ENCODE results near the gene PON2.

PON2 gene

DNA sequence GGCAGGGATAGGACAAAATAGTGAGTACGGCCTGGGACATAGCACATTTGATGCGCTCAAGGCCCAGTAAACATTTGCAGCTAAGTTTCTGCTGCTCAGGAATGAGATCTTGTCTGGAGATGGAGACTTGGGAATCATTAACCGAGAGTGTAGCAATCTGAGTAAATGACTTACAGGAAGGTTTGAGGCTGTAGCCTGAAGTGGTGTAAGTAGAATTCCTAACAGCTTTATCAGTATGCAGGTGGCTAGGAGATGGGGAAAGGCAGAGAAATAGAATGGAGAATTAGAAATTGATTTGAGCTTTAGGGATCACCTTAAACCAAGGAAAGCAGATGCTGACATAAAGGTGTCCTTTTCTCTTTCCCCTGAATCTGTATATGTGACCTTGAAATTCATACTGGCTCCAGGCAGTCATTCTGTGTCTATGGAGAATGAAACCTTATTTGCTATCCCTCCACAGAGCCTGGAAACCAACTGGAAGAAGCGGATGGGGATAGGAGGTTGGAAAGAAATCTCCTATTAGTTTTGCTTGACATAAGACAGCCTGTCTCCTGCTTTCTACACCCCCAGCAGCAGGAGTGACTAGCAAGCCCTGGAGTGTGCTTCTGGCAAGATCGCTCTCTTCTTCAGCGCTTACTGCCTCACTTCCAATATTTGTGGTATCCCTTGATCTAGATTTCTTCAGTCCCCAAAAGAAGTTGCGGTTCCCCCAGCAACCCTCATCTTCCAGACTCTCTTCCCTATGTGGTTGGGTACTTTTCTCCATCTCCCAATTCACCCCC is 6.4 kb upstream of the PON2 start:
- DNase-seq, result no peak

DNA sequence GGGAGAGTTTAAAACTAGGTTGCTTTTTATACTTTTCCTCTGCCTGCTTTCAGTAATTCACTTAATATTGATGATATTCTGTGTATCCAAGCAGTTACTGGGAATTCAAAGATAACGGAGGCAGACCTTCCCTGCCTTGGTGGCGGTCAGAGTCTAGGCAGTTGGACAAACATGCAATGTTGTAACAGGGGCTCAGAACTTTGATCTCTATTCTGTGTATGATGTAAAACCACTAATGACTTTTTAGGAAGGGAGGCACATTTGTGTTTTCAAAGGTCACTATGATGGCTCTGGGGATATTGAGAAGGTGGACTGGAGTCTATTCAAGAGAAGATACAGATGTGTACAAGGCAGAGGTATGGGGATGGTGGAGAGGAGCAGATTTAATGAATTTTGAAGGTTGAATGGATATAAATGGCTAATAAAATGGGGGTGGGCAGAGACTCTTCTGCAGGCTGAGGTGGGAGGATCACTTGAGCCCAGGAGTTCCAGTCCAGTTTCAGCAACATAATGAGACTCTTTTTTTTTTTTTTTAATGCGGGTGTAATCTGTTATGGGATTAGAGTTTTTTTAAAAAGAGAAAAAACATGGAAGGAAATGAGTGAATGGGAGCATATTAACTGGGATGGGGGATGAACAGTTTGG is 5.7 kb upstream of the PON2 start:
- no peak for DNase-seq

DNA sequence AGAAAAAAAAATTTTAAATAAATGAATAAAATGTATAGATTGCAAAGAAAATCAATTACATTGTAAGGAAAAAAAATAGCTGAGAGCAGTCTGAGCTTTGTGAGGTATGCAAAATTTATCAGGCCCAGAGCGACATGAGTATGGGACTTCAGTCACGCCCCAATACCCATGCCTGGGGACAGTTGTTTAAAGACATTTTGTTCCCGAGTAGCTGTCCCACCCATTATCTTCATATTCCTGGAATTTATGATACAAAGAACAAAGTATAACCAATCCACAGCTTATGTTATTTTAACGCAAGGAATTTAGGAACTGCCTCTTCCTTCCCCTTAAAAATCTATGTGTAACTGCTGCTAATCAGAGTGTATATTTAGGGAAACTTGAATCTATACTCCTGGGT is 1.6 kb upstream of the PON2 start:
- no peak for DNase-seq

DNA sequence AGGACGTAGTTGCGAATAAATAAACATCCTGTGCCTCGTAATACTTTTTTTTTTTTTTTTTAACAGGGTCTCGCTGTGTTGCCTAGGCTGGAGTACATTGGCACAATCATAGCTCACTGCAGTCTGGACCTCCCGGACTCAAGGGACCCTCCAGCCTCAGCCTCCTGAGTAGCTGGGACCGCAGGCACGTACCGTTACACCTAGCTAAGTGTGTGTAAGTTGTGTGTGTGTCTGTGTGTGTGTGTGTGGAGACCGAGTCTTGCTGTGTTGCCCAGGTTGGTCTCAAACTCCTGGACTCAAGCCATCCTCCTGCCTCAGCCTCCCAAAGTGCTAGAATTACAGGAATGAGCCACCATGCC is 573 bp upstream of the PON2 start:
- no peak for DNase-seq

DNA sequence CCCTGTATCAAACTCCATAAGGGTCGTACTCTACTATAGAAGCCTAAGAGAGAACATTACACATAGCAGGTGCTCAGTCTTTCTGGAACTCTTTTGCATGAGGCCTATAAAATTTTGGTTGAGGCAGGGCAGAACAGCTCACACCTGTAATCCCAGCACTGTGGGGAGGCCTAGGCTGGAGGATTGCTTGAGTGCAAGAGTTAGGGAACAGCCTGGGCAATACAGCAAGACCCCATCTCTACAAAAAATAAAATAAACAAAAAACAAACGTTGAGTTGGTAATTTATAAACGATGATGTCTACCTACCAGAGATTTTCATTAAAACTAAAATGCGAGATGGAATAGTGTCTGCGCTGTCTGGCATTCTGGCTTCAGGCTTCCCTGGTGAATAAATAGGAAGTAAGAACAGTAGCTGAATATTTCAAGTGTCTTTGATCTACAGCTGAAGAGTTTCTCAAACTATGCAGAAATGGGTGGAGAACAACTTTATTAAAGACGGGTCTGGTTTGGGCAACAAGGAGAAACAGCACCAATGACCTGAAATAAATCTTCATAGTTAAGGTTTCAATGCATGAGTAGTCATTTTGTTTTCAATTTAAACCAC is 774 bp downstream of the PON2 start:
- DNase-seq, result no peak

DNA sequence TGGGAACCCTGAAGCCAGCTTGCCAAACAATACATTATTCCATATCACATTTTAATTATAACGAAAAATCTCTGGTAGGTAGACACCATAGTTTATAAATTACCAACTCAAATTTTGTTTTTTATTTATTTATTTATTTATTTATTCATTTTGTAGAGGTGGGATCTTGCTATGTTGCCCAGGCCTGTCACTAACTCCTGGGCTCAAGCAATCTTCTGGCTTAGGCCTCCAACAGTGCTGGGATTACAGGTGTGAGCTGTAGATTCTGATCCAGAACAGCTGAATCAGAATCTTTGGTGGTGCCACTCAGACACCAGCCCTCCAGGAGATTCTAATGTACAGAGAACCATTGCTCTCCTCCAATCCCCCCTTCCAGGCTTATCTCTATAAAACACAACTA is 1.7 kb downstream of the PON2 start:
- no peak for DNase-seq

DNA sequence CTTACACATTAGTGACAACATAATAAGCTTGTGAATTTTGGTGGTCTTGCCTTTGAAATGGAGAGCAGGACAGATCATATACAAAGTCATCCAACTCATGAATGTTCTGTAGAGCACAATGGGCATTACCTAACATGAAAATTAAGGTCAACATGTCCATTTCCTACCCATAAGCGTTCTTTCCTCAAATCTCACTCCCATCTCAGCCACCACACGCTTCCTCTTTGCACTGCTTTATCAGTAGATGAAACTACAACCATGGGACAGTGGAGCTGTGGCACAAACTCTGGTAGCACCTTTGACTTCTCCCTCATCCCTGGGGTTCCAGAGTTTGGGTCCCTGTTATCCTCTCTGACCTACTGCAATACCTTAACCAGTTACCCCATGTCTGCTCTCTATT is 2.2 kb downstream of the PON2 start:
- DNase-seq, result no peak

DNA sequence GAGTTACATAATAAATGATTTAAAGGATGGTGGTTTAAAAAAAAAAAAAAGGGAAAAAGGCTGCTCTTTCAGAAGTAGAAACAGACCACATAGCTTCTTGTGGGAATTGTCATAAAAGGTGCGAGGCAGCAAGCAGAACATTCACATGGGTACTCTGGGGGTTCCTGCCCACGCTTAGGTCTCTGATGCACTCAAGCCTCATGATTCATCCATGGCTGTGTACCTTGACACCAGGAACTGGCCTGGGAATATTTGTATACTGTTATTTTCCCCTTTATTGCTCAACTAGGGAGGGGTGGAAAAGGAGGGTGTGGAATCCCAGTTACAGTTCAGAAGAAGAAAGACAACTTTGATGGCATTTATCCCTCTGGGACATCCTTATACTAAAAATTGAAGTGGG is 4.0 kb downstream of the PON2 start:
- no peak for DNase-seq

DNA sequence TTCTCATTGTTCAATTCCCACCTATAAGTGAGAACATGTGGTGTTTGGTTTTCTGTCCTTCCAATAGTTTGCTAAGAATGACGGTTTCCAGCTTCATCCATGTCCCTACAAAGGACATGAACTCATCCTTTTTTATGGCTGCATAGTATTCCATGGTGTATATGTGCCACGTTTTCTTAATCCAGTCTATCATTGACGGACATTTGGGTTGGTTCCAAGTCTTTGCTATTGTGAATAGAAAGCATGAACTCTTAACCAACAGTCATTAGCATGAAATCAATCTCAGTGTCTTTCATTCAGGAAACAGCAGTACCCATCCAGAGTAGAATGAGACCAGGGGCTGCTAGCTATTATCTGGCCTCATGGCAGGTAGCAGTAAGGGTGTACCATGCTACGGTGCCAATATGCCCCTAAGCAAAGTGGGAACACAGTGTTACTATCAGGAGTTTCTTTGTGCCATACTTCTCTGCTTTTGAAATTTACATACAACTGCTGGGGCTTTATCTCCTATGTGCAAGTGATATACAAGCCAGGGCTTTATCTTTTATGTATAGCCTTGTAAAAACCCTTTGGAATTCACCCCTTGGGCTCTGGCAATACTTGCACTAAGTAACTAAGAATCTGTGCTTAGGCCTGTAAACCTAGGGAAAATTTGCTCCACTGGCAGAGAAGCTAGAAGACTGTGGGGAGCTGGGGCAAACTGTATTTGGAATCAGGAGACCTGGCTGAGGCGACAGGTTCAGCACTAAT is 5.4 kb downstream of the PON2 start:
- no peak for DNase-seq

DNA sequence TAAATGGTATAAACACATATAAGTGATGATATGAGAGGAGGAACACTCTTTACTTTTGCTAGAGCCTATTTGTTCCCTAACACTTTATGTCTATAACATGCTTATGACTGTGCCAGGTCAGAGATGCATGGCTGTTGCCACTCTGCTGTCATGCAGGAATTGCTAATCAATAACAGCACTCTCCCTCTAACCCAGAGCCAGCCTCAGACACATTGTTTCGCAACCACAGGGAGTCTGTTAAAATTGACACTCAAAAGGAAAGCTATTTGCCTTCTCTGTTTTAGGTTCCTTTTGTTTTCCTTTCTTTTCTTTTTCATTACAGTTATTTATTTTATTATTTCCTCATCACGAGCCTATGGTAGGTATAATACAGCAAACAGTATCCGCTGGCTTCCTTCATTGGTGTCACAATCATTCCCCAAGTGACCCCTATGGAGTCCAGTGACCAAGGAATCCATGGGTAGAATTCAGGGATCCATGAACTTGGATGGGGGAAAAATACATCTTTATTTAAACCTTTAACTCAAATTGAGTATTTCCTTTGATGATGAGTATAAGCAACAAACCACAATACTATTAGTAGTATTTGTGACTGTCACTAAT is 6.8 kb downstream of the PON2 start:
- DNase-seq, result no peak

DNA sequence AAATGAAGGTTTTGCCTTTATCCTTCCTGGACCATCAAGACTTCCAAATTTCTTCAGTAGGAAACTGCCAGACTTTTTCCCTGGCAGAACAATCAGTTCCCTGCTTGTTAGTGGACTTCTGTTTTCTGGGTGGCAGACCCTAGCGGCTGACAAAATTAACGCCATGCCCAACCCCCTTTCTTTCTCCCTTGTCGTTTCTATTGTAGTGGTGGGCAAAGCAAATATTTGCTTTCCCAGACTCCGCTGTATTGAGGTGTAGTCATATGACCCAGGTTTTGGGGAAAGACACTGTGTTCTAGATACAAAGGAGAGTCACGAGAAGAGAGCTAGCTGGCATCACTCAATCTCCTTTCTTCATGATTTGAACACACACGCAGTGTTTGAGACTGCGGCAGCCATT is 7.7 kb downstream of the PON2 start:
- no peak for DNase-seq

DNA sequence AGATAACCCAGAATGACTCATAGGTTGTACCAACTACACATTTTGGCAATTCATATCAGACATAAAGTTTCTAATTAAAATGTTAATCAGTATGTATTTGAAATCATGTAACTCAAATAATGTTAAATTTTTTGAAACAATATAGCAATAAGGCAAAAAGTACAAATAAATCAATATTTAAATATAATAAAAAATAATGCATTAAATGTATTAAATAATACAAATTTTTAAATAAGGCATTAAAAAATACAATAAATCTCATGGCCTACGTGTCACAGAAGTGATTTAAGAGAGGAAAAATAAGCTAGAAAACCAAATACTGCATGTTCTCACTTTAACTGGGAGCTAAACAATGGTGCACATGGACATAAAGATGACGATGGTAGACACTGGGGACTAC is 9.1 kb downstream of the PON2 start:
- DNase-seq, result no peak

DNA sequence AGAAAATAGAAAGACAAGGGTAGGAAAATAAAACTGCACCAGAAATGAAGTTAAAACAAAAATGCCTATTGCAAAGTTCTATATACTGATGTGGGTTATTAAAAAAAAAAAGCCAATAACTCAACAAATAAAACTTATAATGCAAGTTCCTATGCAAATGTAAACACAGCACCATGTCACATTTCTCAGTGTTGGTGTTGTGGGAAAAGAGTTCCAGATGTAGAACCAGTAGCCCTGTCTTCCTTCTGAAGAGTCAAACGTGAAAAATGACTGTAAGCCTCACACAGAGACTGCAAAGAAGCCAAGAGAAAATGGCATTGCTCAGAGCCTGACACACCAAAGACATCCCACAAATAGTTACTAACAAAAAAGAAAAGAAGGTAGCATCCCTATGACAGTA is 10.1 kb downstream of the PON2 start:
- no peak for DNase-seq

DNA sequence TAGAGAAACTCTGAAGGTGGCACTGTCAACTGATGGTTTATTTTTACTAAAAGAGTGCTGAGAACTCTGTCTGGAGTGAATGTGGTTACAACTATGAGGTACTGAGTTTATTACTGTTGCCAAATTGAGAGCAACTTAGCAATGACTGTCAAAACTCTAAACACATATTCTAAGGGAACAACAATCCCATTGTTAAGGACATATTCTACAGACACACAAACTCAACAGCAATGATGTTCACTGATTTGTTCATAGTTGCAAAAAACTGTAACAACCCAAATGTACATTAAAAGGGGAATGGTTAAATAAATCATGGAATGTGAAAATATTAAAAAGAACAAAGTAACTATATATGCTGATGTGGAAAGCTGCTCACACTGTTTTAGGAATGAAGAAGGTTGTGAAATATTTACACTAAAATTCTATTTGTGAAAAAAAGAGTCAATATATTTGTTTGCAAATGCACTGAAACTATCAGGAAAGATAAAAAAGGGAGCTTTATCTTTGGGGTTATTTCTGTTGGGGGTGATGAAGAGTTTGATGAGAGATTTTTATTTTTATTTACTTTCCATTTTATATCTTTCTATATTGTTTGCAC is 12.9 kb downstream of the PON2 start:
- DNase-seq, result no peak

DNA sequence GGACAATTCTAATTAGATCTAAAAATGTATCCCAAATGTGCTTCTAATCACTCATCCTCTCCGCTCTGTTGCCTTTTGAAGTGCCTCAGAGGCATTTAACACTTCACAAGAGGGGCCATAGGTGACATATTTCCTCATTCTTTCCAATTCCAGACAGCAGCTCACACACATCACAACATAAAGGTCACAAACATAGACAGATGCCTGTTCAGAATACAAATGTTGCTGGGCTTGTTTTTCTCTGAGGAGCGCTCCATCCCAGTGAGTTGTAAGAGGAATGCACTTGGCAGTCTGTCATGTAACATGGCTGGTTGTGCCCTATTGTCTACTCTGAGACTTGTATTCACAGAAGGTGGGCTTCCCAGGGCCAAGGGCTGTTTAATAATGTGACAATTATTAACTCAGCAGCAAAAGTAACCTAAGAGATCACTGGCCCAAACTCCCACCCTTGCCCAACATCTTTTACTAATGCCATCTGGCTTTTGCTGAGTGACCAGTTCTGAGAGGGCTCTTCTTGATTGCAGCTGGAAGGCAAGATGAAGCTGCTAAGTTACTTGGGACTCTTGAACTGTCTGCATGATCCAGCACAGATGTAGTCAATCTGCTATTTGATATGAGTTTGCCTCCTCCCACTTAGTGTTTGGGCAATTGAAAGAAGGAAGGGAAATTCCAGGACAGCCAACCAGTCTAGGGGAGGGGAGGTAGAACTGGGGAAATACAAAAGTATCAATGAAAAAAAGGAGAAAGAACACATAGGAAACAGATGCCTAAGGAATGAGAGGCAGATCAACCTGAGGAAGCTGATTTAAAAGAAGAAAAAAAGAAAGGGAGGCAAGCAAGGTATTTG is 13.6 kb downstream of the PON2 start:
- DNase-seq, result no peak

DNA sequence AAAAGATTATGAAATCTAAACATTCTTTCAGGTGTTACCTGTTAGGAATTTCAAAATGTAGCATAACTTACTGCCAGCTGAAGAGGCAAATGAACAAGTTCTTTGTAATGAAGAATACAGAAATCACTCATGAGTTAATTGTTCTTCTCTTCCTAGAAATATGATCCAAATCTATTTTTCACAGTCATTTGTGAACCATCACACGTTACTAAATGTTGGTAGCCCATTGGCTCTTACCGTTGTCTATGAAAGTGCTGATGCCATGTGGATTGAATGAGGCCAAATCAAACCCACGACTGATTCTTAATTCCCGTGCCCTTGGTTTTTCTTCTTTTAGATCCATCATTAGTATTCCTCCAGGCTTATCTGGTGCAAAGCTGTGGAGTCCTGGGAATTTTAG is 22.8 kb downstream of the PON2 start:
- no peak for DNase-seq

DNA sequence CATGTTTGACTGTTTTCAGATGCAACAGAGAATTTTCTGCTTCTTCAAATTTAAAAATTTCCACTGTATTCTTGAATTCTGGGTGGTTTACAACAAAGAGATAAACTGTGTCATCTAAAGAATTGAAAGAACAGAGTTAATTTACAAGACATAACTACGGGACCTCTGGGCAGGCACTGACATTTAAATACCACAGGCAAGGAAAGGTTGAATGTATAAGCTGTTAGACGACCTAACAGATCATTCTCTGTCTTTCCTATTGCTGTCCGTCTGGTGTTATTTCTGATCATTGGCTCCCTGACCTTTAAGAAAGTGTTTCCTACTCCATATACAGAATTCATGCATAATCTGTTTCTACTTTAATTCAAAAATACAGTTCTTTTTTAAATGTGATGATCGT is 23.2 kb downstream of the PON2 start:
- DNase-seq, result no peak

DNA sequence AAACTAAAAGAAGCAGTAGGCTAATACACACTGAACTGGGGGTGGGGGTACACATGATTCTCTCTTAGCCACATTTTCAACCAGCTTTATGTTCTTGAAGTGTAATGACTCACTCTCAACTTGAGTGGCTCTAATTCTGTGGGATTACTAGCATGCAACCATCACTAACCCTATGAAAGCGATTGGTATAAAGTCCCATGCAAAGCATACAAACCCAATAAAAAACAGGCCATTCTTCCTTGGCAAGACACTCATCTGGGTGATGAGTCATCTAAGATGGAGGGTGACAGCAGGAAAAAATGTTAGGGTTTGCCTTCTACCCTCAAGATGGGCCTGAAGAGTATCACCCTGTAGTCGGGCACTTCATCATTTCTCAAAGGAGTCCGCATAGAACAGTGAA is 23.8 kb downstream of the PON2 start:
- DNase-seq, result no peak

DNA sequence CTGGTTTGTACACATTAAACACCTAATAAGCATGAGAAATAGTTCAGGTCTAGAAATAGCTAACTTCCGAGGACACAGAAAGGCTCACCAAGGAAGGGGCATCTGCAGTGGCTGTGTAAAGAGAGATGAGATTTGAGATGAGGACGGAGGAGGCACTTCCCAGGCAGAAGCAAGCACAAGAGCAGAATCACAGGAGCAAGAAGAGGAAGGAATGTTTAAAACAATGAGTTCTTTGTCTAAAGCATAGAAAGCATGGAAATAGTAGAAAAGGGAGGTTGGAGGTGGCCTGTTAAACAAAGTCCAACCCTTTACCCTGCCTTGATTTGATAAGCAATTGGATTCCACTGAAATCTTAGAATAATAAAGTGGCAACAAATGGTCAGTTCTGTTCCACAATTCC is 27.1 kb downstream of the PON2 start:
- no peak for DNase-seq

DNA sequence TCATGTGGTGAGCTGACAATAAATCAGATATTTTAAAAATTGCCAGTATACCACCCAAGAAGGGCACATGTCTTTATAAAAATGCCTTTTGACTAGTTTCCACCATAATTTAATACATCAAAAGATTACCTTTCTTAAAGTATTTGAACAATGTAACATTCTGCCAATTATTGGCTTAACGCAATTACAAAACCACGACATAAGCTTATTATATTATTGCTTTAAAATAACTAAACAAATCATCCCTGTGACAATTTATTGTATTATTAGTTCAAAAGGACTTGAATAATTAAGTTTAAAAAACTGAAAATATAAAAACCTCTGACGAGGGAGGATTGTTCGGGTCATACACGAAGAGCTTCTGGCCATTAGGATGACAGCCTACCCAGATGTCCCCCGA is 29.0 kb downstream of the PON2 start:
- no peak for DNase-seq

DNA sequence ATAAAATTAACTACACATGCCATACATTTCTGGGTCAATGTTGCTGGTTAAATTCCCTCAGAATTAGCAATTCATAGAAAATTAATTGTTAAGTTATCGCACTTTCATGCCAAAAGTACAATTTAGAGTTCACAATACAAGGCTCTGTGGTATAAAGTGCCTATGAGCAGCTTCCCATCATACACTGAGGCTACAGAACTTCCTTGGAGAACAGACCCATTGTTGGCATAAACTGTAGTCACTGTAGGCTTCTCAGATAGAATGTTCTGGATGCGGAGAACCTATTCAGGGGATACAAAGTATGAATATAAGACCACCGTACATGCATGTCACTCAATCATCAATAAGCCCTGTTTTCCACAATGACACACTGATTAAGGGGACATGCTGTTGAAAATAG is 29.6 kb downstream of the PON2 start:
- no peak for DNase-seq

DNA sequence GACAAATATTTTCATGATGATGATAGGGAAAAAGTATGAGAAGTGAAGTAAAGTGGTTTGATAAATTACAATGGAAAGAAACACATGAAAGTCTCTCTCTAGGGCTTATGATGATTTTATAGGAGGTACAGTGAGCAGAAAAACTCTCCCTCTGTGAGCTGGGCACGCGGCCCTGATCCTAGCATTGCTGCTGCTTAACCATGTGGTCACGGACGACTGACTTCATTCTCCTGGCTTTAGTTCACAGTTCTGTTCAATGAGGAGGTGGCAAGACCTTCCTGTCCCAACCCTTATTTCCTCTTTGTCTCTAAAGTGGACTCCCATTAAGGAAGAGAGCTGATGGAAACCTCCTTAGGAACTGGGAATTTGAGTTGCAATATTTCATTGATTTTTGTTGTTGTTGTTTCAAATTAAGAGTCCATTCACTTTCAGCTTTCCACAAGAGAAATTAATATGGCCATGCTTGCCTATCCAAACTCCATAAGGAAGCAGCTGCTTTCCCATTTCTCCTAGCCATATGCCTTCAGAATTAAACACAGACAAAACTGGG is 30.4 kb downstream of the PON2 start:
- no peak for DNase-seq
